ENCODE data around the gene ALDH3B1.

The ALDH3B1 gene

GRCh38 chr11:68076371-68077042 lies 66.4 kb downstream of the ALDH3B1 start:
- DNase-seq, result no peak

DNA sequence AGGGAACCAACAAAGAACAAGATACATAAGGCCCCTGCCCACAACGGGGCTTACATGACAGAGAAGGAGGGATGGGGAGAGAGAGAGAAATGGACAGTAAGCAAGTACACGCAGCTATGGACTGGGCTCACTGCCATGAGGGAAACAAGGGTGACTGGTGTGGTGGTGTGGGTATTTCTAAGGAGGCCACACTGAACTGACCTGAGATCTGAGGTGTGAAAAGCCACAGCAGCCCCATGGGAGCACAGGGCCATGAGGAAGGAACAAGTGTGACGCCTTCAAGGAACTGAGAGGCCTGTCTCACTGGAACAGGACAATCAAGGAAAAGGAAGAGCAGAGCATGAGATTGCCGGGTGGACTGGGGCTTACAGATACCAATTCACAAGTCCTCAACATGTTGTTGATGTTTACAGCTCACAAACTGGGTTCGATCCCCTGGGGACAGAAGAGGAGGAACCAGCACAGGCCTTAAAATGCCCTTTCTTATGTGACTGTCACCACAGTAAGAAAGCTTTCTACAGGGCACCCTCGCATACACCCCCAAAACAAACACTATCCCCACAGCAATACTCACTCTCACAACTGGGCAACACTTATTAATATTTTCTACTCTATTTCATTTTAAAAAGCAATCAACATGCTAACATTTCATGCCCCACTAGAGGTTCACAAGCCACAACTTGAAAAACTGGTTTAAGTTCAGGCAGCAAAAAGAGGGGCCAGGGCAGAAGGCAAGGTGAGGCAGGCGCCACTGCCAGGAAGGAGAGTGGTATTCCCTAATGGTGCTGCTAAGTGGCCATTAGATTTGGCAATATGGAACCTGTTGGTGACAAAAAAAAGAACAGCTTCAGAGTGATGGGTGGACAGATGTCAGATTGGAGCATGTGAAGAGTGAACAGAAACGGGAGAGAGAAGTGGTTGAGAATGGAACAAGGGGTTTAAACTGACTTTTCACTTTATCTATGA lies 67.8 kb downstream of the ALDH3B1 start:
- DNase-seq, result no peak
